Activated CD4-positive, alpha-beta T cell treated with anti-CD3 and anti-CD28 coated beads for 36 hours (primary cell): ENCODE measurements around the gene TSC2. TPM values are rescaled to one million over a fixed set of nuclear protein-coding genes. Genes with fewer than 3 reads are reported as not detected.
"Not testable (repeated sequence)": the region's sequence is repeated elsewhere in the genome, so short reads cannot be mapped to it uniquely, and the experiment has no call there.

Experiments
- ATAC-seq: fragments of 200-7000 bp; cut with Tn5 transposase; one replicate; pipeline ENCODE4 v1.10.0; 2021; ENCODE audit warnings: mild to moderate bottlenecking, moderate library complexity
- CTCF ChIA-PET: fragments of 350-600 bp; sonication (Branson Sonifier 250); formaldehyde crosslinking; loops from one replicate; lab custom pipeline; 2021; ENCODE audit warnings: antibody characterized with exemption; lab: Charles Lee
- POLR2A ChIA-PET: fragments of 350-600 bp; sonication (Branson Sonifier 250); formaldehyde crosslinking; loops from one replicate; lab custom pipeline; 2021; ENCODE audit warnings: antibody characterized with exemption, inconsistent platforms; lab: Charles Lee
- DNase-seq: peaks from one replicate; pipeline ENCODE4 v3.0.0-alpha.2; 2020
- H3K27ac Mint-ChIP-seq: one replicate; pipeline ENCODE4 v1.8.0; 2021; ENCODE audit warnings: mixed read lengths
- H3K27me3 Mint-ChIP-seq: one replicate; pipeline ENCODE4 v1.8.0; 2021; ENCODE audit warnings: mixed read lengths
- H3K36me3 Mint-ChIP-seq: one replicate; pipeline ENCODE4 v1.8.0; 2021; ENCODE audit warnings: low read depth, mixed read lengths
- H3K4me1 Mint-ChIP-seq: one replicate; pipeline ENCODE4 v1.8.0; 2021; ENCODE audit warnings: mixed read lengths
- H3K4me3 Mint-ChIP-seq: one replicate; pipeline ENCODE4 v1.8.0; 2021; ENCODE audit warnings: mild to moderate bottlenecking, moderate library complexity, mixed read lengths
- H3K9me3 Mint-ChIP-seq: one replicate; pipeline ENCODE4 v1.8.0; 2021; ENCODE audit warnings: low read depth, mixed read lengths
- intact Hi-C, 2 experiments: fragments of 100-400 bp; cut with DNase I in 1 of 2; cut with micrococcal nuclease in 1 of 2; formaldehyde crosslinking; loops; one replicate each; pipeline versions ENCODE4 v1.14.2 to v1.15.1; 2022 to 2024; cut with DNase I, micrococcal nuclease
- microRNA-seq: library from miRNA; unstranded; fragments of <30 nt; microRNA quantifications from one replicate; pipeline ENCODE4 v1.2.0, GENCODE V29; 2021; ENCODE audit warnings: borderline replicate concordance
- total RNA-seq, 2 experiments: library from RNA; stranded (reverse); gene quantifications; one replicate each; pipeline ENCODE4 v1.2.3, GENCODE V29; 2021

TSC2 gene
- total RNA-seq, 2 experiments from 2014 or later, result 49.6 to 72.9 TPM

DNA sequence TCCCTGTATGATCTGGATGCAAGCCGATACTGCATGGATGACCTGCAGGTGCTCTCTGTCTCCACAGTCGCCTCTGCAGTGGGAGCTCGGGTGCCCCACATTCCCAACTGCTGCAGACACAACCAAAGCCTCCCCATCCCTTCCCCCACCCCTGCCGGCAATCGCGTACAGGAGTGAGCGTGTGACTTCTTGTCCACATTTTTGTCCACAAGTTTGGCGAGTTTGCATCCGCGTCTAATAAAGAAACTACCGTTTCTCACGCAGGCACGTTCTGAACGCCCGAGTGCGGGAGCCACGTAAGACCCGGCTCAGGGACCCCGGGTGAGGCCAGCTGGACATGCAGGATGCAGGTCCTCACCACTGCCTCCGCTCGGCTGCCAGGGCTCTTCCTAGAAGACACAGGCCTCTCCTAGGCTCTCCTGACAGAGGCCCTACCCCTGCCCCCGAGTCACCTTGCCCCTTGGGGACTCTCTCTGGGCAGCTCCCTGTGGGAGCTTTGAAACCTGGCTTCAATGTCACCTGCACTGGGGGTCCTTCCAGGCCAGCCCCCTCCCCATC lies 82.2 kb downstream of the TSC2 start:
- H3K4me3 Mint-ChIP-seq, intact Hi-C loops, CTCF ChIA-PET, H3K27me3 Mint-ChIP-seq, ATAC-seq, H3K9me3 Mint-ChIP-seq, DNase-seq, POLR2A ChIA-PET, H3K36me3 Mint-ChIP-seq, H3K27ac Mint-ChIP-seq: not testable (repeated sequence)
- H3K4me1 Mint-ChIP-seq, result peaks cover 19% of the 10 kb centered on the region

DNA sequence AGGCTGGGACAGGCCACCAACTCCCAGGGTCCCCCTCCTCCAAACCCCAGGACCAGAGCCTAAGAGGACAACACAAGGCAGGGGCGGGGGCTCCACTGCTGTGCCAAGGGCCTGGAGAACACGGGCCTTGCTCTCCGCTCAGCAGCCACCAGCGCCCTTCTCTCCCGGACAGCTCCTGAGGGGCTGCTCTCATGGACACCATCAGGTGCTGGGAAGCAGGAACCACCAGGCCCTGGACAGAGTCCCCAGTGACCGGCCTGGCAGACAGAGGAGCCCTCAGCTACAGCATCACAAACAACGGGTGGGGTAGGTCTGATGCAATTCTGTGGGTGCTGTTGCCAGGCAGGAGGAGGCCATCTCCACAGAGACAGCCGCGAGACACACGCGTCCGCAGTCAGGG lies 86.0 kb downstream of the TSC2 start:
- CTCF ChIA-PET, H3K4me1 Mint-ChIP-seq, H3K9me3 Mint-ChIP-seq, POLR2A ChIA-PET, H3K27ac Mint-ChIP-seq, ATAC-seq, H3K4me3 Mint-ChIP-seq, DNase-seq, intact Hi-C loops, H3K36me3 Mint-ChIP-seq, H3K27me3 Mint-ChIP-seq: not testable (repeated sequence)

DNA sequence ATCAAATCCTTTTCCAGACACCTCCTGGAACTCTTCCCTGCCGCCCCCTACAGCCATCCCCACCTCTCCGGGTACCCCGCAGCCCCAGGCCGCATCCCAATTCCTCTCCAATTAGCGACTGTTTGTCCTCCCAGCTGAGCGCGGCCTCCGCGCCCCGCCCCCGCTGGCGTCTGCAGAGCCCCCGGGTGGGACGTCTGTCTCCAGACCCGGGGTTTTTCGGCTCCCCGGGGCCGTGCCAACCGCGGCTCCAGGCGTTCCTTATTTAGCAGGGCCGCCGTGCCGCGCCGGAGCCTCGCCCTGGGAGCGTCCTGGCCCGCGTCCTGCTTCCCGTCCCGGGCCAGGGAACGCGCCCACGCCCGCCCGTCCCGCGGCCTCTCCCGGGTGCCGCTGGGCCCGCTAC lies 87.3 kb downstream of the TSC2 start:
- POLR2A ChIA-PET, ATAC-seq: not testable (repeated sequence)
- peak; percentile 43 for DNase-seq

DNA sequence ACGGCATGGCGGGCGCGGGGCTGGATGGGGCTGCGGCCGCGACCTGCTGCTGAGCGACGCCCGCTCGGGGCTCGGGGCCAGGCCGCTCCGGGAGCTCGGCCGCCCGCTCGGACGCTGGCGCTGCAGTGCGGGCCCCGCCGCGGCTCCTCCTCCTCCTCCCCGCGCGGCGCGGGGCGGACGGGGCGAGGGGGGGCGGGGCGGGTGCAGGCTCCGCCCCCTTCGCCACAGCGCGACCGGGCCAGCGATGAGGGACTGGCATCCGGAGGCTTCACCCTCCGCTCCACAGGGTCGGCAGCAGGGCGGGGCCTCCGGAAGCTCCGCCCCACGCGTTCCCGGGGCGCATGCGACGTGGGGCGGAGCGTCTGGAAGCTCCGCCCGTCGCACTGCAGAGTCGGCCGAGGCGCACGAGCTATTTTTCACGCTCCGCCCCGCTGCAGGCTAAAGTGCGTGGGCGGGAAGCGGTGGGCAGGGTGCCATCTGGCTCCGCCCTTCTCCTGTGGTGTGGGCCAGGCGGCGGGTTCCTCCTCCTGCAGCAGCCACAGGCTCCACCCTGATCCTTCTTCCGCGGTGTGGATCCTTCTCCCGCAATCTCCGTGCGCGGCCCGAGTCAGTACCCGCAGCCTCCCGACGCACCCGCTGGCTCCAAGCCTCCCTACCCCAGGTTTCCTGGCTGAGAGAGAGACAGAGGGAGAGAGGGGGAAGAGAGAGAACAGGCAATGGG lies 88.1 kb downstream of the TSC2 start, which contains the start of gene PKD1:
TSS of gene PKD1 (minus strand) at position 129 of the 721 bp plus-strand sequence. CDS start 209 bp downstream, outside the sequence.
- not testable (repeated sequence) for H3K9me3 Mint-ChIP-seq, H3K4me1 Mint-ChIP-seq, H3K36me3 Mint-ChIP-seq, H3K27me3 Mint-ChIP-seq
- ATAC-seq, result peak; percentile 63
- Mint-ChIP-seq H3K4me3 (peak within 1 kb of the TSS; percentile 82), H3K27ac (peak within 1 kb of the TSS; percentile 88)
- CTCF ChIA-PET, result interaction anchor here (0.6 to 1.0 kb wide), 4 partner anchors 89 to 361 kb away, joined by 3 to 4 read pairs (median 4); partner anchors contain the start of genes NTHL1 and TSC2
- POLR2A ChIA-PET, result interaction anchor here (0.6 to 0.8 kb wide), 3 partner anchors 17 to 171 kb away, joined by 3 to 9 read pairs (median 4); partner anchors contain the start of genes RPS2 and TRAF7
- intact Hi-C loops, result loop anchor here in 1 of 2 experiments (1.0 to 5.0 kb wide), 5 partner anchors 19 to 194 kb away; partner anchors contain the start of genes MSRB1 and TRAF7
- peak; percentile 99 for DNase-seq

More for the DNA sequence above, 87.3 kb downstream of the TSC2 start:
- peak overlapping the region; percentile 76 for H3K4me3 Mint-ChIP-seq
- CTCF ChIA-PET, H3K27me3 Mint-ChIP-seq, H3K9me3 Mint-ChIP-seq, H3K36me3 Mint-ChIP-seq, H3K4me1 Mint-ChIP-seq, H3K27ac Mint-ChIP-seq: not testable (repeated sequence)
- intact Hi-C loops, result loop anchor here in 1 of 2 experiments (5.0 kb wide), 1 partner anchor 193 kb away; the partner anchor contains the start of gene MSRB1

Small RNA genes lying within 50 kb of the gene (microRNA-seq; reads per million reads assigned to microRNA genes)
- gene MIR1225, result not detected
- gene MIR3180-5, result not detected
- gene MIR4516, result not detected
- gene MIR6511B1, result not detected

Other genes with a start within 250 kb of the TSC2 start
- 10 to 100 TPM; 20.9 to 25.0 TPM for gene HAGH, start 221.2 kb upstream of the TSC2 start, total RNA-seq
- 10 to 100 TPM; 11.6 to 11.9 TPM for gene FAHD1, start 220.8 kb upstream of the TSC2 start, total RNA-seq
- gene MEIOB, start 175.8 kb upstream of the TSC2 start, total RNA-seq, result under 1 TPM; 0.14 to 0.21 TPM
- not detected for gene HS3ST6, start 129.6 kb upstream of the TSC2 start, total RNA-seq
- gene MSRB1, start 104.8 kb upstream of the TSC2 start, total RNA-seq, result 10 to 100 TPM; 17.3 to 21.8 TPM
- gene RPL3L, start 93.3 kb upstream of the TSC2 start, total RNA-seq, result not detected
- 100 to 1,000 TPM; 113 to 118 TPM for gene NDUFB10, start 88.4 kb upstream of the TSC2 start, total RNA-seq
- gene RPS2, start 83.2 kb upstream of the TSC2 start, total RNA-seq, result 1,000 to 10,000 TPM; 5,351 to 6,287 TPM
- gene RNF151, start 81.1 kb upstream of the TSC2 start, total RNA-seq, result not detected
- 10 to 100 TPM; 47.4 to 48.6 TPM for gene TBL3, start 75.9 kb upstream of the TSC2 start, total RNA-seq
- gene NOXO1, start 66.5 kb upstream of the TSC2 start, total RNA-seq, result not detected
- 10 to 100 TPM; 25.0 to 25.8 TPM for gene GFER, start 63.8 kb upstream of the TSC2 start, total RNA-seq
- 1 to 10 TPM; 4.8 to 5.9 TPM for gene SYNGR3, start 58.0 kb upstream of the TSC2 start, total RNA-seq
- 10 to 100 TPM; 64.6 to 69.8 TPM for gene ZNF598, start 38.2 kb upstream of the TSC2 start, total RNA-seq
- gene NPW, start 28.2 kb upstream of the TSC2 start, total RNA-seq, result 1 to 10 TPM; 2.0 to 2.8 TPM
- gene NHERF2, start 21.1 kb upstream of the TSC2 start, total RNA-seq, result 1 to 10 TPM; 1.9 to 2.7 TPM
- 10 to 100 TPM; 22.6 to 26.1 TPM for gene NTHL1, start 151 bp upstream of the TSC2 start, total RNA-seq
- 10 to 100 TPM; 64.3 to 71.2 TPM for gene PKD1, start 87.9 kb downstream of the TSC2 start, total RNA-seq
- under 1 TPM in 1 of 2 experiments, not detected in 1; 0.21 TPM for gene RAB26, start 100.6 kb downstream of the TSC2 start, total RNA-seq
- gene TRAF7, start 107.8 kb downstream of the TSC2 start, total RNA-seq, result 10 to 100 TPM; 70.7 to 93.7 TPM
- gene CASKIN1, start 148.6 kb downstream of the TSC2 start, total RNA-seq, result 1 to 10 TPM in 1 of 2 experiments, under 1 TPM in 1; 0.98 to 1.3 TPM
- gene MLST8, start 157.5 kb downstream of the TSC2 start, total RNA-seq, result 10 to 100 TPM; 61.3 to 76.1 TPM
- gene BRICD5, start 162.9 kb downstream of the TSC2 start, total RNA-seq, result 1 to 10 TPM; 8.0 to 8.8 TPM
- gene PGP, start 166.9 kb downstream of the TSC2 start, total RNA-seq, result 10 to 100 TPM; 11.5 to 15.0 TPM
- 10 to 100 TPM; 18.0 to 18.6 TPM for gene E4F1, start 175.6 kb downstream of the TSC2 start, total RNA-seq
- under 1 TPM; 0.51 to 0.55 TPM for gene DNASE1L2, start 188.5 kb downstream of the TSC2 start, total RNA-seq
- gene ECI1, start 203.6 kb downstream of the TSC2 start, total RNA-seq, result 10 to 100 TPM; 23.0 to 41.0 TPM
- 100 to 1,000 TPM; 327 to 445 TPM for gene RNPS1, start 220.1 kb downstream of the TSC2 start, total RNA-seq